Urothelium cell line (cell line): ENCODE measurements around the gene FBXO34.
"Not testable (repeated sequence)": the region's sequence is repeated elsewhere in the genome, so short reads cannot be mapped to it uniquely, and the experiment has no call there.

ENCODE experiments used
- DNase-seq: peaks from one replicate; pipeline ENCODE4 v3.0.0; 2011; ENCODE audit warnings: low spot score, mixed read lengths
- FAIRE-seq: peaks from 2 replicates; lab custom pipeline; 2011; peaks lifted over from hg19 to GRCh38; lab: Jason Lieb, UNC

FBXO34 gene

GRCh38 chr14:55377236-55377635 lies 106.0 kb downstream of the FBXO34 start:
- no peak for FAIRE-seq
- no peak for DNase-seq

GRCh38 chr14:55381040-55381439 lies 109.8 kb downstream of the FBXO34 start:
- no peak for FAIRE-seq
- DNase-seq: no peak

- FAIRE-seq (no peak), DNase-seq (no peak)
Measured at GRCh38 chr14:55381561-55381960, 110.3 kb downstream of the FBXO34 start.

GRCh38 chr14:55382483-55382882 lies 111.3 kb downstream of the FBXO34 start:
- DNase-seq (no peak), FAIRE-seq (no peak)

- not testable (repeated sequence) for FAIRE-seq
Measured at GRCh38 chr14:55383056-55383466, 111.8 kb downstream of the FBXO34 start.

GRCh38 chr14:55383541-55384140 lies 112.4 kb downstream of the FBXO34 start:
- FAIRE-seq (peak; percentile 9), DNase-seq (no peak)

More at GRCh38 chr14:55383056-55383466, 111.8 kb downstream of the FBXO34 start:
- DNase-seq: not testable (repeated sequence)

GRCh38 chr14:55384536-55384935 lies 113.3 kb downstream of the FBXO34 start:
- FAIRE-seq (no peak), DNase-seq (no peak)

- no peak for DNase-seq
- no peak for FAIRE-seq
Measured at GRCh38 chr14:55386037-55386808, 115.0 kb downstream of the FBXO34 start.

- FAIRE-seq: no peak
Measured at GRCh38 chr14:55387121-55387520, 115.9 kb downstream of the FBXO34 start.

GRCh38 chr14:55388160-55388559 lies 116.9 kb downstream of the FBXO34 start:
- no peak for DNase-seq
- FAIRE-seq: no peak

More at GRCh38 chr14:55387121-55387520, 115.9 kb downstream of the FBXO34 start:
- DNase-seq: no peak

- DNase-seq (no peak), FAIRE-seq (no peak)
Measured at GRCh38 chr14:55389330-55389729, 118.1 kb downstream of the FBXO34 start.

GRCh38 chr14:55398679-55399078 lies 127.5 kb downstream of the FBXO34 start:
- DNase-seq (peak; percentile 86), FAIRE-seq (peak; percentile 53)

- DNase-seq: no peak
- no peak for FAIRE-seq
Measured at GRCh38 chr14:55399183-55399582, 128.0 kb downstream of the FBXO34 start.

GRCh38 chr14:55399852-55400251 lies 128.6 kb downstream of the FBXO34 start:
- DNase-seq: no peak
- peak; percentile 37 for FAIRE-seq

GRCh38 chr14:55401751-55402150 lies 130.5 kb downstream of the FBXO34 start:
- peak; percentile 96 for FAIRE-seq
- DNase-seq: no peak
